HEK293 (cell line): ENCODE results near the gene SNHG17.

Experiments used
- CTCF ChIA-PET: fragments of 350-600 bp; formaldehyde crosslinking; extraction: SDS; loops from one replicate; lab custom pipeline; 2021; ENCODE audit warnings: antibody characterized with exemption; lab: Yijun Ruan, JAX
- POLR2A ChIA-PET: fragments of 300-600 bp; formaldehyde crosslinking; extraction: SDS; loops from one replicate; lab custom pipeline; 2020; ENCODE audit warnings: antibody characterized with exemption, inconsistent platforms; lab: Yijun Ruan, JAX
- H3K27ac ChIP-seq: fragments of 200-500 bp; sonication (Bioruptor generic); 2 replicates; pipeline ENCODE4 v1.5.1; 2014; ENCODE audit warnings: low read depth, low read length, control low read depth, inconsistent platforms; ENCODE audit errors: extremely low read depth
- H3K36me3 ChIP-seq, 2 experiments: fragments of 200-500 bp in 1 of 2; sonication (Bioruptor generic) in 1 of 2; 1 replicate in 1 of 2; 2 replicates in 1 of 2; pipeline ENCODE4 v1.5.1; 2014 to 2017; ENCODE audit warnings: inconsistent platforms in 2 of 2, low read length in 2 of 2; ENCODE audit not compliant: control insufficient read depth in 2 of 2, insufficient read depth in 1 of 2
- H3K4me1 ChIP-seq: fragments of 200-500 bp; sonication (Bioruptor generic); 2 replicates; pipeline ENCODE4 v1.5.1; 2014; ENCODE audit warnings: mild to moderate bottlenecking, low read length, inconsistent platforms; ENCODE audit not compliant: control insufficient read depth, insufficient read depth
- H3K4me3 ChIP-seq: 2 replicates; pipeline ENCODE4 v1.5.1; 2011; ENCODE audit warnings: low read depth, mild to moderate bottlenecking, control low read depth, low read length, moderate library complexity
- H3K9me3 ChIP-seq: fragments of 200-500 bp; sonication (Bioruptor generic); 2 replicates; pipeline ENCODE4 v1.5.1; 2014; ENCODE audit warnings: low read depth, low read length, inconsistent platforms; ENCODE audit not compliant: control insufficient read depth, insufficient read depth
- GLIS2 ChIP-seq: fragments of 450-650 bp; formaldehyde crosslinking; IDR thresholded peaks from 2 replicates; pipeline ENCODE4 v1.5.1; 2016; ENCODE audit warnings: missing biosample characterization, missing genetic modification characterization
- HOXA7 ChIP-seq: sonication (generic); formaldehyde crosslinking; IDR thresholded peaks from 2 replicates; pipeline ENCODE4 v1.8.1; 2022; ENCODE audit warnings: missing genetic modification reagents, borderline replicate concordance
- KLF8 ChIP-seq: fragments of 450-650 bp; formaldehyde crosslinking; IDR thresholded peaks from 2 replicates; pipeline ENCODE4 v1.5.1; 2016; ENCODE audit warnings: missing biosample characterization, missing genetic modification characterization
- ZBTB20 ChIP-seq: fragments of 450-650 bp; formaldehyde crosslinking; IDR thresholded peaks from 2 replicates; pipeline ENCODE4 v1.5.1; 2016; ENCODE audit warnings: missing biosample characterization, missing genetic modification characterization
- ZBTB7A ChIP-seq: fragments of 450-650 bp; formaldehyde crosslinking; IDR thresholded peaks from 2 replicates; pipeline ENCODE4 v1.5.1; 2016; ENCODE audit warnings: low read depth, missing biosample characterization, missing genetic modification characterization
- ZEB2 ChIP-seq: fragments of 450-650 bp; formaldehyde crosslinking; IDR thresholded peaks from 2 replicates; pipeline ENCODE4 v1.5.1; 2016; ENCODE audit warnings: missing biosample characterization, missing genetic modification characterization
- ZFHX2 ChIP-seq: fragments of 450-650 bp; formaldehyde crosslinking; conservative IDR thresholded peaks from 2 replicates; pipeline ENCODE4 v1.5.1; 2016; ENCODE audit warnings: missing biosample characterization, missing genetic modification characterization
- ZFP37 ChIP-seq: fragments of 450-650 bp; formaldehyde crosslinking; IDR thresholded peaks from 2 replicates; pipeline ENCODE4 v1.5.1; 2016; ENCODE audit warnings: missing biosample characterization, missing genetic modification characterization
- ZFP69B ChIP-seq: fragments of 450-650 bp; formaldehyde crosslinking; IDR thresholded peaks from 2 replicates; pipeline ENCODE4 v1.5.1; 2016; ENCODE audit warnings: missing biosample characterization, missing genetic modification characterization
- ZNF366 ChIP-seq: fragments of 450-650 bp; formaldehyde crosslinking; conservative IDR thresholded peaks from 2 replicates; pipeline ENCODE4 v1.5.1; 2016; ENCODE audit warnings: missing biosample characterization, missing genetic modification characterization
- ZNF37A ChIP-seq: fragments of 450-650 bp; IDR thresholded peaks from 2 replicates; pipeline ENCODE4 v1.5.1; 2018; ENCODE audit warnings: missing biosample characterization, missing genetic modification characterization
- ZNF558 ChIP-seq: fragments of 450-650 bp; formaldehyde crosslinking; IDR thresholded peaks from 2 replicates; pipeline ENCODE4 v1.5.1; 2016; ENCODE audit warnings: missing biosample characterization, missing genetic modification characterization
- ZNF791 ChIP-seq: fragments of 450-650 bp; formaldehyde crosslinking; IDR thresholded peaks from 2 replicates; pipeline ENCODE4 v1.5.1; 2016; ENCODE audit warnings: missing biosample characterization, missing genetic modification characterization
- TF ChIP-seq, protein P1 (sequence below): fragments of 450-650 bp; formaldehyde crosslinking; IDR thresholded peaks from 2 replicates; pipeline ENCODE4 v1.5.1; 2017; ENCODE audit warnings: missing biosample characterization, missing genetic modification characterization
- TF ChIP-seq, protein P2 (sequence below): fragments of 450-650 bp; formaldehyde crosslinking; conservative IDR thresholded peaks from 2 replicates; pipeline ENCODE4 v1.5.1; 2016; ENCODE audit warnings: low read depth, missing biosample characterization, missing genetic modification characterization
- TF ChIP-seq, protein P3 (sequence below): sonication (generic); formaldehyde crosslinking; IDR thresholded peaks from 2 replicates; pipeline ENCODE4 v1.8.1; 2022; ENCODE audit warnings: mild to moderate bottlenecking, moderate library complexity, missing genetic modification reagents
- TF ChIP-seq, protein P4 (sequence below): fragments of 450-650 bp; formaldehyde crosslinking; conservative IDR thresholded peaks from 2 replicates; pipeline ENCODE4 v1.5.1; 2016; ENCODE audit warnings: low read depth, missing biosample characterization, missing genetic modification characterization
- TF ChIP-seq, protein P5 (sequence below): fragments of 450-650 bp; formaldehyde crosslinking; IDR thresholded peaks from 2 replicates; pipeline ENCODE4 v1.5.1; 2016; ENCODE audit warnings: missing biosample characterization, missing genetic modification characterization
- TF ChIP-seq, protein P6 (sequence below): IDR thresholded peaks from 2 replicates; pipeline ENCODE4 v1.6.1; 2011; ENCODE audit warnings: mild to moderate bottlenecking, low read depth, low read length, borderline replicate concordance
- TF ChIP-seq, protein P7 (sequence below): fragments of 450-650 bp; formaldehyde crosslinking; IDR thresholded peaks from 2 replicates; pipeline ENCODE4 v1.5.1; 2016; ENCODE audit warnings: missing biosample characterization, missing genetic modification characterization

The SNHG17 gene

DNA sequence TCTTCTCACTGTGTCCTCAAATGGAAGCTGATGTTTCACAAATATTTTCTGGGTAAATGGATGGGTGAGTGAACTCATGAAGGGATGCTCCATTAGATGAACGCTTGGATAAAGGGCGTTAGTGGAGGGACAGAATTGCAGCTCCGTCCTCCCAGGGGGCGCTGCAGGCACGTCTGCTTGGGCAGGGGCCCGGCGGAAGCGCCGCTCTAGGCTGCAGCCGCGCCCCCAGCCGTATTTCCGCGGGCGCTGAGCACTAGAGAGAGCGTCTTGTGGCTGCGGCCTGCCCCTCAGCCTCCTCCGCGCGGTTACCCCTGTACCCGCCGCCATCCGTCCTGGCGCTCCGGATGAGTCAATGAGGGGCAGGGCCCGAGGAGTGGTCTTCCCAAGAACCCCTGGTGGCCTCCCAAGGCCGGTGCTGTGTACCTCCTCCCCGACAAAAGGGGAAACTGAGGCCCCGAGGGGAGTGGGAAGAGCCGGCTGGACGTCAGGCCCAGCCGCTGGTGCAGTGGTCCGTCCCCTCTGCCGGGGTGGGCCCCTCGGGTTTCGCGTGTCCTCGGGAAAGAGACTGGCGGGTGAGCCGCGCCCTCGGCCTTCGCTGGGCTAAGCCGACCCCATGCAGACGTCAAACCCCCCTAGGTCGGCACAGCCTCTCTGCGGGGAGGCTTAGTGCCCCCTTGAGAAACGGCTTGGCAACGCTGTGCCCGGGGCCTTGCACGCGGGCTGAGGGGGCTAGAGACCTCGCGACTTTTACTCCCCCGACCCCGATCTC lies 11.5 kb upstream of the SNHG17 start:
- Histone ChIP-seq H3K36me3 (peaks cover 0 to 36% of the 10 kb centered on the region in 2 experiments; a peak in 1 of 3 replicates), H3K27ac (peak overlapping the region; percentile 76), H3K4me1 (peaks cover 3% of the 10 kb centered on the region), H3K4me3 (peak overlapping the region; percentile 89), H3K9me3 (no peaks in the 10 kb centered on the region)
- POLR2A ChIA-PET, result interaction anchor here (0.6 to 3.1 kb wide), 10 partner anchors 9 to 153 kb away, joined by 3 to 96 read pairs (median 4); partner anchors contain the start of genes RALGAPB and SNHG17
- CTCF ChIA-PET, result interaction anchor here (0.5 to 4.0 kb wide), 30 partner anchors 9 to 892 kb away, joined by 3 to 64 read pairs (median 4); partner anchors contain the start of genes RALGAPB and SNHG17
- TF ChIP-seq ZNF791 (tag by site-specific recombination) (no peak), GLIS2 (tag by site-specific recombination) (peak; percentile 89), ZBTB20 (tag by site-specific recombination) (peak; percentile 48; the same call in 1 of the 2 replicates), ZNF366 (tag by site-specific recombination) (0 out of 2 replicates have a peak, but pooled peaks have one; percentile 45), ZBTB7A (tag by site-specific recombination) (peak; percentile 99), ZNF37A (tag by site-specific recombination) (0 out of 2 replicates have a peak, but pooled peaks have one; percentile 30), ZFHX2 (tag by site-specific recombination) (peak; percentile 74), ZFP69B (tag by site-specific recombination) (peak; percentile 90), KLF8 (tag by site-specific recombination) (peak; percentile 99), ZFP37 (tag by site-specific recombination) (peak; percentile 94), ZNF558 (tag by site-specific recombination) (peak; percentile 18; the same call in 1 of the 2 replicates), HOXA7 (CRISPR knock-in tag) (no peak), ZEB2 (tag by site-specific recombination) (peak; percentile 87)
- TF ChIP-seq, protein P1, sequence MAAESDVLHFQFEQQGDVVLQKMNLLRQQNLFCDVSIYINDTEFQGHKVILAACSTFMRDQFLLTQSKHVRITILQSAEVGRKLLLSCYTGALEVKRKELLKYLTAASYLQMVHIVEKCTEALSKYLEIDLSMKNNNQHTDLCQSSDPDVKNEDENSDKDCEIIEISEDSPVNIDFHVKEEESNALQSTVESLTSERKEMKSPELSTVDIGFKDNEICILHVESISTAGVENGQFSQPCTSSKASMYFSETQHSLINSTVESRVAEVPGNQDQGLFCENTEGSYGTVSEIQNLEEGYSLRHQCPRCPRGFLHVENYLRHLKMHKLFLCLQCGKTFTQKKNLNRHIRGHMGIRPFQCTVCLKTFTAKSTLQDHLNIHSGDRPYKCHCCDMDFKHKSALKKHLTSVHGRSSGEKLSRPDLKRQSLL (tag by site-specific recombination), result 0 out of 2 replicates have a peak, but pooled peaks have one; percentile 52
- TF ChIP-seq, protein P2, sequence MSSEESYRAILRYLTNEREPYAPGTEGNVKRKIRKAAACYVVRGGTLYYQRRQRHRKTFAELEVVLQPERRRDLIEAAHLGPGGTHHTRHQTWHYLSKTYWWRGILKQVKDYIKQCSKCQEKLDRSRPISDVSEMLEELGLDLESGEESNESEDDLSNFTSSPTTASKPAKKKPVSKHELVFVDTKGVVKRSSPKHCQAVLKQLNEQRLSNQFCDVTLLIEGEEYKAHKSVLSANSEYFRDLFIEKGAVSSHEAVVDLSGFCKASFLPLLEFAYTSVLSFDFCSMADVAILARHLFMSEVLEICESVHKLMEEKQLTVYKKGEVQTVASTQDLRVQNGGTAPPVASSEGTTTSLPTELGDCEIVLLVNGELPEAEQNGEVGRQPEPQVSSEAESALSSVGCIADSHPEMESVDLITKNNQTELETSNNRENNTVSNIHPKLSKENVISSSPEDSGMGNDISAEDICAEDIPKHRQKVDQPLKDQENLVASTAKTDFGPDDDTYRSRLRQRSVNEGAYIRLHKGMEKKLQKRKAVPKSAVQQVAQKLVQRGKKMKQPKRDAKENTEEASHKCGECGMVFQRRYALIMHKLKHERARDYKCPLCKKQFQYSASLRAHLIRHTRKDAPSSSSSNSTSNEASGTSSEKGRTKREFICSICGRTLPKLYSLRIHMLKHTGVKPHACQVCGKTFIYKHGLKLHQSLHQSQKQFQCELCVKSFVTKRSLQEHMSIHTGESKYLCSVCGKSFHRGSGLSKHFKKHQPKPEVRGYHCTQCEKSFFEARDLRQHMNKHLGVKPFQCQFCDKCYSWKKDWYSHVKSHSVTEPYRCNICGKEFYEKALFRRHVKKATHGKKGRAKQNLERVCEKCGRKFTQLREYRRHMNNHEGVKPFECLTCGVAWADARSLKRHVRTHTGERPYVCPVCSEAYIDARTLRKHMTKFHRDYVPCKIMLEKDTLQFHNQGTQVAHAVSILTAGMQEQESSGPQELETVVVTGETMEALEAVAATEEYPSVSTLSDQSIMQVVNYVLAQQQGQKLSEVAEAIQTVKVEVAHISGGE (tag by site-specific recombination), result peak; percentile 94
- TF ChIP-seq, protein P3, sequence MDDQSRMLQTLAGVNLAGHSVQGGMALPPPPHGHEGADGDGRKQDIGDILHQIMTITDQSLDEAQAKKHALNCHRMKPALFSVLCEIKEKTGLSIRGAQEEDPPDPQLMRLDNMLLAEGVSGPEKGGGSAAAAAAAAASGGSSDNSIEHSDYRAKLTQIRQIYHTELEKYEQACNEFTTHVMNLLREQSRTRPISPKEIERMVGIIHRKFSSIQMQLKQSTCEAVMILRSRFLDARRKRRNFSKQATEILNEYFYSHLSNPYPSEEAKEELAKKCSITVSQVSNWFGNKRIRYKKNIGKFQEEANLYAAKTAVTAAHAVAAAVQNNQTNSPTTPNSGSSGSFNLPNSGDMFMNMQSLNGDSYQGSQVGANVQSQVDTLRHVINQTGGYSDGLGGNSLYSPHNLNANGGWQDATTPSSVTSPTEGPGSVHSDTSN, result peak; percentile 87
- TF ChIP-seq, protein P4, sequence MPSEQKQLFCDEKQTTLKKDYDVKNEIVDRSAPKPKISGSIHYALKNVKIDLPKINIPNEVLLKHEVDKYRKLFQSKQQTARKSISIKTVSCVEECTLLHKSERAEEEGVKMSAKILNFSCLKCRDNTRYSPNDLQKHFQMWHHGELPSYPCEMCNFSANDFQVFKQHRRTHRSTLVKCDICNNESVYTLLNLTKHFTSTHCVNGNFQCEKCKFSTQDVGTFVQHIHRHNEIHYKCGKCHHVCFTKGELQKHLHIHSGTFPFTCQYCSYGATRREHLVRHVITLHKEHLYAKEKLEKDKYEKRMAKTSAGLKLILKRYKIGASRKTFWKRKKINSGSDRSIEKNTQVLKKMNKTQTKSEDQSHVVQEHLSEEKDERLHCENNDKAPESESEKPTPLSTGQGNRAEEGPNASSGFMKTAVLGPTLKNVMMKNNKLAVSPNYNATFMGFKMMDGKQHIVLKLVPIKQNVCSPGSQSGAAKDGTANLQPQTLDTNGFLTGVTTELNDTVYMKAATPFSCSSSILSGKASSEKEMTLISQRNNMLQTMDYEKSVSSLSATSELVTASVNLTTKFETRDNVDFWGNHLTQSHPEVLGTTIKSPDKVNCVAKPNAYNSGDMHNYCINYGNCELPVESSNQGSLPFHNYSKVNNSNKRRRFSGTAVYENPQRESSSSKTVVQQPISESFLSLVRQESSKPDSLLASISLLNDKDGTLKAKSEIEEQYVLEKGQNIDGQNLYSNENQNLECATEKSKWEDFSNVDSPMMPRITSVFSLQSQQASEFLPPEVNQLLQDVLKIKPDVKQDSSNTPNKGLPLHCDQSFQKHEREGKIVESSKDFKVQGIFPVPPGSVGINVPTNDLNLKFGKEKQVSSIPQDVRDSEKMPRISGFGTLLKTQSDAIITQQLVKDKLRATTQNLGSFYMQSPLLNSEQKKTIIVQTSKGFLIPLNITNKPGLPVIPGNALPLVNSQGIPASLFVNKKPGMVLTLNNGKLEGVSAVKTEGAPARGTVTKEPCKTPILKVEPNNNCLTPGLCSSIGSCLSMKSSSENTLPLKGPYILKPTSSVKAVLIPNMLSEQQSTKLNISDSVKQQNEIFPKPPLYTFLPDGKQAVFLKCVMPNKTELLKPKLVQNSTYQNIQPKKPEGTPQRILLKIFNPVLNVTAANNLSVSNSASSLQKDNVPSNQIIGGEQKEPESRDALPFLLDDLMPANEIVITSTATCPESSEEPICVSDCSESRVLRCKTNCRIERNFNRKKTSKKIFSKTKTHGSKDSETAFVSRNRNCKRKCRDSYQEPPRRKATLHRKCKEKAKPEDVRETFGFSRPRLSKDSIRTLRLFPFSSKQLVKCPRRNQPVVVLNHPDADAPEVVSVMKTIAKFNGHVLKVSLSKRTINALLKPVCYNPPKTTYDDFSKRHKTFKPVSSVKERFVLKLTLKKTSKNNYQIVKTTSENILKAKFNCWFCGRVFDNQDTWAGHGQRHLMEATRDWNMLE (tag by site-specific recombination), result peak; percentile 96
- TF ChIP-seq, protein P5, sequence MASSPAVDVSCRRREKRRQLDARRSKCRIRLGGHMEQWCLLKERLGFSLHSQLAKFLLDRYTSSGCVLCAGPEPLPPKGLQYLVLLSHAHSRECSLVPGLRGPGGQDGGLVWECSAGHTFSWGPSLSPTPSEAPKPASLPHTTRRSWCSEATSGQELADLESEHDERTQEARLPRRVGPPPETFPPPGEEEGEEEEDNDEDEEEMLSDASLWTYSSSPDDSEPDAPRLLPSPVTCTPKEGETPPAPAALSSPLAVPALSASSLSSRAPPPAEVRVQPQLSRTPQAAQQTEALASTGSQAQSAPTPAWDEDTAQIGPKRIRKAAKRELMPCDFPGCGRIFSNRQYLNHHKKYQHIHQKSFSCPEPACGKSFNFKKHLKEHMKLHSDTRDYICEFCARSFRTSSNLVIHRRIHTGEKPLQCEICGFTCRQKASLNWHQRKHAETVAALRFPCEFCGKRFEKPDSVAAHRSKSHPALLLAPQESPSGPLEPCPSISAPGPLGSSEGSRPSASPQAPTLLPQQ (tag by site-specific recombination), result peak; percentile 94
- TF ChIP-seq, protein P6, sequence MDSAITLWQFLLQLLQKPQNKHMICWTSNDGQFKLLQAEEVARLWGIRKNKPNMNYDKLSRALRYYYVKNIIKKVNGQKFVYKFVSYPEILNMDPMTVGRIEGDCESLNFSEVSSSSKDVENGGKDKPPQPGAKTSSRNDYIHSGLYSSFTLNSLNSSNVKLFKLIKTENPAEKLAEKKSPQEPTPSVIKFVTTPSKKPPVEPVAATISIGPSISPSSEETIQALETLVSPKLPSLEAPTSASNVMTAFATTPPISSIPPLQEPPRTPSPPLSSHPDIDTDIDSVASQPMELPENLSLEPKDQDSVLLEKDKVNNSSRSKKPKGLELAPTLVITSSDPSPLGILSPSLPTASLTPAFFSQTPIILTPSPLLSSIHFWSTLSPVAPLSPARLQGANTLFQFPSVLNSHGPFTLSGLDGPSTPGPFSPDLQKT, result no peak
- TF ChIP-seq, protein P7, sequence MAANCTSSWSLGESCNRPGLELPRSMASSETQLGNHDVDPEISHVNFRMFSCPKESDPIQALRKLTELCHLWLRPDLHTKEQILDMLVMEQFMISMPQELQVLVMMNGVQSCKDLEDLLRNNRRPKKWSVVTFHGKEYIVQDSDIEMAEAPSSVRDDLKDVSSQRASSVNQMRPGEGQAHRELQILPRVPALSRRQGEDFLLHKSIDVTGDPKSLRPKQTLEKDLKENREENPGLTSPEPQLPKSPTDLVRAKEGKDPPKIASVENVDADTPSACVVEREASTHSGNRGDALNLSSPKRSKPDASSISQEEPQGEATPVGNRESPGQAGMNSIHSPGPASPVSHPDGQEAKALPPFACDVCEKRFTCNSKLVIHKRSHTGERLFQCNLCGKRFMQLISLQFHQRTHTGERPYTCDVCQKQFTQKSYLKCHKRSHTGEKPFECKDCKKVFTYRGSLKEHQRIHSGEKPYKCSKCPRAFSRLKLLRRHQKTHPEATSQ, result peak; percentile 93; the same call in 1 of the 2 replicates
